HL-60 (cell line): Measurements from ENCODE around the gene SMAP2.
"Not testable (repeated sequence)": the region's sequence is repeated elsewhere in the genome, so short reads cannot be mapped to it uniquely, and the experiment has no call there.

ENCODE experiments used
- DNase-seq, 2 experiments: peaks; one replicate each; pipeline ENCODE4 v3.0.0-alpha.2; 2010 to 2020; ENCODE audit warnings: low read depth in 1 of 2, low spot score in 1 of 2
- H3K27ac ChIP-seq: fragments of 250-450 bp; sonication (Bioruptor Pico); replicated peaks from 2 replicates; pipeline ENCODE4 v1.5.1; 2020; ENCODE audit warnings: mild to moderate bottlenecking, moderate library complexity
- H3K27me3 ChIP-seq: fragments of 250-450 bp; sonication (Bioruptor Pico); 2 replicates; pipeline ENCODE4 v1.5.1; 2021; ENCODE audit warnings: mild to moderate bottlenecking, moderate library complexity; ENCODE audit not compliant: insufficient read depth, poor library complexity, severe bottlenecking
- H3K4me3 ChIP-seq: replicated peaks from 2 replicates; pipeline ENCODE4 v1.5.1; 2011; ENCODE audit warnings: mild to moderate bottlenecking, control low read depth, low read length; ENCODE audit not compliant: insufficient read depth
- GABPA ChIP-seq: IDR thresholded peaks from 2 replicates; pipeline ENCODE4 v1.6.1; 2012; ENCODE audit warnings: low read depth
- POLR2AphosphoS5 ChIP-seq: IDR thresholded peaks from 2 replicates; pipeline ENCODE4 v1.6.1; 2012; ENCODE audit warnings: low read depth
- SPI1 ChIP-seq: IDR thresholded peaks from 2 replicates; pipeline ENCODE4 v1.6.1; 2012; ENCODE audit warnings: low read depth, mild to moderate bottlenecking, borderline replicate concordance
- TF ChIP-seq, protein P1 (sequence below): IDR thresholded peaks from one replicate; pipeline ENCODE4 v1.5.1; 2011; ENCODE audit warnings: low read length, control low read depth, inconsistent platforms; ENCODE audit not compliant: insufficient read depth
- TF ChIP-seq, protein P2 (sequence below): IDR thresholded peaks from 2 replicates; pipeline ENCODE4 v1.6.1; 2012; ENCODE audit warnings: low read depth; ENCODE audit not compliant: insufficient replicate concordance

SMAP2 gene

DNA sequence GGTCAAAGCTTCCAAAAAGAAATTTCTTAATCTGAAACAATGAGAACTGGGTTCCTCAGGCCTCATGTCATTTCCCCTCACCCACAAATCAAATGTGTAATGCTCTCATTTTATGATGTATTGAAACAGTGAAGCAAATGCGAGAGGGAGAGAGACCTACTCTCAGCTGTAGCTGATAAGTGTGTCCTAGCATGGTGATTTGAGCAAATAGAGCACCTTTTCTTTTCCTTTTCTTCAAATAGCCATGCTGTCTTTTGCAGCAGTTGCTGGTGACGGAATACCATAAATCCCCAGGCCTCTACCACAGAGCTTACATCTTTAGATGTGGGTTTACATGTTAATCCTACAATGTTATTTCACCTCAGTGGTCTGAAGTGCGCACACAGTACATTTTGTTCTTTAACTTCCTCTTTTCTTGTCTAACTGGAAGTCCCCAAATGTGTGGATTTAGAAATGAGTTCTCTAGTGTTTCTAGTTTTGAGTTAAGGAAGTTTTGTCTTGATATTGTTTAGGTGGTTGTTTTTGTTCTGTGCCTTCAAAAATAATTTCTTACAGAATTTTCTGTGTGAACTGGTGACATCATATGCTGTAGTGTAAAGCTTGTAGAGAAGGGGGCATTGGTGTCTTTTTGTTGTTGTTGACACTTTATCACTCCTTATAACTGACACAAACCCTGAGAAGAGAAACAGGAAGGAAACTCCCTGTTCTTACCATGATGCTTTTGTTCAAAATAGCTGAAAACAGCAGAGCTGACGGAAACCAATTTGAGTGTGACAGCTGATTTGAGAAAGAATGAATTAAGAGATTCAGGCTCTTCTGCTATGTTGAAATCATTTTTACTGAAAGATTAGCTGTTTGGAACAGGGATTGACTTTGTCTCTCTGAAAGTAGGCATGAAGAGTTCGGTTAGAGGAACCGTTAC lies 12.2 kb downstream of the SMAP2 start:
- Histone ChIP-seq H3K4me3 (no peak overlapping the region), H3K27ac (peak overlapping the region; percentile 81), H3K27me3 (no peaks in the 10 kb centered on the region)
- peak in 1 of 2 experiments; percentile 79 for DNase-seq
- TF ChIP-seq SPI1: no peak
- TF ChIP-seq, protein P1, sequence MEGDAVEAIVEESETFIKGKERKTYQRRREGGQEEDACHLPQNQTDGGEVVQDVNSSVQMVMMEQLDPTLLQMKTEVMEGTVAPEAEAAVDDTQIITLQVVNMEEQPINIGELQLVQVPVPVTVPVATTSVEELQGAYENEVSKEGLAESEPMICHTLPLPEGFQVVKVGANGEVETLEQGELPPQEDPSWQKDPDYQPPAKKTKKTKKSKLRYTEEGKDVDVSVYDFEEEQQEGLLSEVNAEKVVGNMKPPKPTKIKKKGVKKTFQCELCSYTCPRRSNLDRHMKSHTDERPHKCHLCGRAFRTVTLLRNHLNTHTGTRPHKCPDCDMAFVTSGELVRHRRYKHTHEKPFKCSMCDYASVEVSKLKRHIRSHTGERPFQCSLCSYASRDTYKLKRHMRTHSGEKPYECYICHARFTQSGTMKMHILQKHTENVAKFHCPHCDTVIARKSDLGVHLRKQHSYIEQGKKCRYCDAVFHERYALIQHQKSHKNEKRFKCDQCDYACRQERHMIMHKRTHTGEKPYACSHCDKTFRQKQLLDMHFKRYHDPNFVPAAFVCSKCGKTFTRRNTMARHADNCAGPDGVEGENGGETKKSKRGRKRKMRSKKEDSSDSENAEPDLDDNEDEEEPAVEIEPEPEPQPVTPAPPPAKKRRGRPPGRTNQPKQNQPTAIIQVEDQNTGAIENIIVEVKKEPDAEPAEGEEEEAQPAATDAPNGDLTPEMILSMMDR: no peak
- TF ChIP-seq POLR2AphosphoS5: no peak
- TF ChIP-seq, protein P2, sequence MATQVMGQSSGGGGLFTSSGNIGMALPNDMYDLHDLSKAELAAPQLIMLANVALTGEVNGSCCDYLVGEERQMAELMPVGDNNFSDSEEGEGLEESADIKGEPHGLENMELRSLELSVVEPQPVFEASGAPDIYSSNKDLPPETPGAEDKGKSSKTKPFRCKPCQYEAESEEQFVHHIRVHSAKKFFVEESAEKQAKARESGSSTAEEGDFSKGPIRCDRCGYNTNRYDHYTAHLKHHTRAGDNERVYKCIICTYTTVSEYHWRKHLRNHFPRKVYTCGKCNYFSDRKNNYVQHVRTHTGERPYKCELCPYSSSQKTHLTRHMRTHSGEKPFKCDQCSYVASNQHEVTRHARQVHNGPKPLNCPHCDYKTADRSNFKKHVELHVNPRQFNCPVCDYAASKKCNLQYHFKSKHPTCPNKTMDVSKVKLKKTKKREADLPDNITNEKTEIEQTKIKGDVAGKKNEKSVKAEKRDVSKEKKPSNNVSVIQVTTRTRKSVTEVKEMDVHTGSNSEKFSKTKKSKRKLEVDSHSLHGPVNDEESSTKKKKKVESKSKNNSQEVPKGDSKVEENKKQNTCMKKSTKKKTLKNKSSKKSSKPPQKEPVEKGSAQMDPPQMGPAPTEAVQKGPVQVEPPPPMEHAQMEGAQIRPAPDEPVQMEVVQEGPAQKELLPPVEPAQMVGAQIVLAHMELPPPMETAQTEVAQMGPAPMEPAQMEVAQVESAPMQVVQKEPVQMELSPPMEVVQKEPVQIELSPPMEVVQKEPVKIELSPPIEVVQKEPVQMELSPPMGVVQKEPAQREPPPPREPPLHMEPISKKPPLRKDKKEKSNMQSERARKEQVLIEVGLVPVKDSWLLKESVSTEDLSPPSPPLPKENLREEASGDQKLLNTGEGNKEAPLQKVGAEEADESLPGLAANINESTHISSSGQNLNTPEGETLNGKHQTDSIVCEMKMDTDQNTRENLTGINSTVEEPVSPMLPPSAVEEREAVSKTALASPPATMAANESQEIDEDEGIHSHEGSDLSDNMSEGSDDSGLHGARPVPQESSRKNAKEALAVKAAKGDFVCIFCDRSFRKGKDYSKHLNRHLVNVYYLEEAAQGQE: no peak
- no peak for TF ChIP-seq GABPA

DNA sequence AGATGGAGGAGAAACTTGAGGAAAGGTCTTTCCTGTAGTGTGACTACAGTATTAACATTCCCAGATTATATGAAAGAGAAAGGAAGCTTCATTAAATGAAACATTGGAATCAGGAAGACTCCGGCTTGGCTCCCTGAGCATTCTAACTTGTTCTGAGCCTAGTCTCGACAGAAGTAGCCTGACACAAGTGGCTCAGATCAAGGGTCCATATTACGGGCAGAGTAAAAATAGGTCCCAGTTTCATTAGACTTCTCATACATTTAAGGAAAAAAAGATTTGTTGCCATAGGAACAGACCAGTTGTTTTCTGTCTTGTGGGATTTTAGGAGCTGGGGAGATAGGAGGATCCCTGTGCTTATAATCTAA lies 12.8 kb downstream of the SMAP2 start:
- Histone ChIP-seq H3K27ac (peak overlapping the region; percentile 81), H3K4me3 (no peak overlapping the region; the same call in 1 of the 2 replicates), H3K27me3 (no peaks in the 10 kb centered on the region)
- no peak for DNase-seq
- no peak for TF ChIP-seq GABPA
- TF ChIP-seq, protein P2: no peak

DNA sequence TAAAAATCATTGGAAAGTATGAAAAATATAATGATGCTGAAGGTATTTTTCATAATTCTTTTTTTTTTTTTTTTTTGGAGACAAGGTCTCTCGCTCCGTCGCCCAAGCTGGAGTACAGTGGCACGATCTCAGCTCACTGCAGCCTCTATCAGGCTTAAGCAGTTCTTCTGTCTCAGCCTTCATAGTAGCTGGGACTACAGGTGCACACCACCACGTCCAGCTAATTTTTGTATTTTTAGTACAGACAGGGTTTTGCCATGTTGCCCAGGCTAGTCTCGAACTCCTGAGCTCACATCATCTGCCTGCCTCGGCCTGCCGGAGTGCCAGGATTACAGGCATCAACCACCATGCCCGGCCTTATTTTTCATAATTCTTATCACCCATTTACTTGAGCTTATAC lies 13.3 kb downstream of the SMAP2 start:
- TF ChIP-seq POLR2AphosphoS5: no peak
- TF ChIP-seq, protein P1: no peak
- TF ChIP-seq GABPA: no peak
- TF ChIP-seq SPI1: no peak
- TF ChIP-seq, protein P2: no peak
- Histone ChIP-seq H3K4me3 (no peak overlapping the region), H3K27ac (peak overlapping the region; percentile 81), H3K27me3 (no peaks in the 10 kb centered on the region)
- no peak for DNase-seq

DNA sequence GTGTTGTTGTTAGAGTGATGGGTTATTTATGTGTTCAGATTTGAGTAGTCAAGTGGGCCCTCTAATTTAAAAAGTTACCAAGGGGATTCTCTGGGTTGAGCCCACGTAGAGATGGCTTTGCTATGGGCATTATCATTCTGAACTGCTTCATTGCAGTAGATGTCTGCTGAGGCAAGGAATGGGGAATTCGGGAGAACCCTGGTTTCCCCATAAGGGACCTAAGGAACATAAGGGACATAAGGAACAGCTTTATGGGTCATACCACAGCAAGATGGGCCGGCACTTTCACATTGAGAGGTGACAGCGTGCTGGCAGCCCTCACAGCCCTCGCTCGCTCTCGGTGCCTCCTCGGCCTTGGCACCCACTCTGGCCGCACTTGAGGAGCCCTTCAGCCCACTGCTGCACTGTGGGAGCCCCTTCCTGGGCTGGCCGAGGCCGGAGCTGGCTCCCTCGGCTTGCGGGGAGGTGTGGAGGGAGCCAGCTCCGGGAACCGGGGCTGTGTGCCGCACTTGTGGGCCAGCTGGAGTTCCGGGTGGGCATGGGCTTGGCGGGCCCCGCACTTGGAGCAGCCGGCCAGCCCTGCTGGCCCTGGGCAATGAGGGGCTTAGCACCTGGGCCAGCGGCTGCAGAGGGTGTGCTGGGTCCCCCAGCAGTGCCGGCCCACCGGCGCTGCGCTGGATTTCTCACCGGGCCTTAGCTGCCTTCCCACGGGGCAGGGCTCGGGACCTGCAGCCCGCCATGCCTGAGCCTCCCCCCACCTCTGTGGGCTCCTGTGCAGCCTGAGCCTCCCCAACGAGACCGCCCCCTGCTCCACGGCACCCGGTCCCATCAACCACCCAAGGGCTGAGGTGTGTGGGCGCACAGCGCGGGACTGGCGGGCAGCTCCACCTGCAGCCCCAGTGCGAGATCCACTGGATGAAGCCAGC lies 14.1 kb downstream of the SMAP2 start:
- not testable (repeated sequence) for DNase-seq, H3K27me3 ChIP-seq, H3K4me3 ChIP-seq
- peak overlapping the region; percentile 81 for H3K27ac ChIP-seq

DNA sequence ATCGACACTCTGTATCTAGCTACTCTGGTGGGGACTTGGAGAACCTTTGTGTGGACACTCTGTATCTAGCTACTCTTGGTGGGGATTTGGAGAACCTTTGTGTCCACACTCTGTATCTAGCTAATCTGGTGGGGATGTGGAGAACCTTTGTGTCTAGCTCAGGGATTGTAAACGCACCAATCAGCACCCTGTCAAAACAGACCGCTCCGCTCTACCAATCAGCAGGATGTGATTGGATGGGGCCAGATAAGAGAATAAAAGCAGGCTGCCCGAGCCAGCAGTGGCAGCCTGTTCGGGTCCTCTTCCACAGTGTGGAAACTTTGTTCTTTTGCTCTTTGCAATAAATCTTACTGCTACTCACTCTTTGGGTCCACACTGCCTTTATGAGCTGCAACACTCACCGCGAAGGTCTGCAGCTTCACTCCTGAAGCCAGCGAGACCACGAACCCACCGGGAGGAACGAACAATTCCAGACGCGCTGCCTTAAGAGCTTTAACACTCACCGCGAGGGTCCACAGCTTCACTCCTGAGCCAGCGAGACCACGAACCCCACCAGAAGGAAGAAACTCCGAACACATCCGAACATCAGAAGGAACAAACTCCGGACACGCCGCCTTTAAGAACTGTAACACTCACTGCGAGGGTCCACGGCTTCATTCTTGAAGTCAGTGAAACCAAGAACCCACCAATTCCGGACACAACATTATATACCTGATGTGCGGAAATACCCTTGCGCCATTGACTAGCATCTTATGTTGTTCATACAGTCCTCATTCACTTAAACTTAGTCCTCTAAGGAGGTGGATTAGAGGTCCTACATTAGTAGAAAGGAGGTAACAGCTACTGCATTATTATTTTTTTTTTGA lies 15.2 kb downstream of the SMAP2 start:
- not testable (repeated sequence) for DNase-seq, H3K27ac ChIP-seq, H3K4me3 ChIP-seq, H3K27me3 ChIP-seq
